Measurements from ENCODE around the gene UBLCP1.
"Not testable (repeated sequence)": the region's sequence is repeated elsewhere in the genome, so short reads cannot be mapped to it uniquely, and the experiment has no call there.

UBLCP1 gene

GRCh38 chr5:159220206-159220605, 42.9 kb upstream of the UBLCP1 start:
- no peak for DNase-seq (ENCODE audit: low read depth)
- no peak overlapping the region for H3K4me3 ChIP-seq (ENCODE audit: low read depth, low read length)
- no peak for TF ChIP-seq CTCF (IDR thresholded peaks at IDR 0.05; ENCODE audit: control insufficient read depth, extremely low read depth, insufficient read depth)

GRCh38 chr5:159223469-159223868, 39.6 kb upstream of the UBLCP1 start:
- no peak for TF ChIP-seq CTCF (IDR thresholded peaks at IDR 0.05; ENCODE audit: control insufficient read depth, extremely low read depth, insufficient read depth)
- DNase-seq (ENCODE audit: low read depth): no peak

GRCh38 chr5:159224471-159224870, 38.6 kb upstream of the UBLCP1 start:
- DNase-seq (ENCODE audit: low read depth): no peak
- TF ChIP-seq CTCF (IDR thresholded peaks at IDR 0.05; ENCODE audit: control insufficient read depth, extremely low read depth, insufficient read depth): no peak
- no peak overlapping the region for H3K4me3 ChIP-seq (ENCODE audit: low read depth, low read length)

More at GRCh38 chr5:159223469-159223868, 39.6 kb upstream of the UBLCP1 start:
- H3K4me3 ChIP-seq (ENCODE audit: low read depth, low read length): no peak overlapping the region

GRCh38 chr5:159226451-159226850, 36.6 kb upstream of the UBLCP1 start:
- H3K4me3 ChIP-seq (ENCODE audit: low read depth, low read length): no peak overlapping the region
- TF ChIP-seq CTCF (IDR thresholded peaks at IDR 0.05; ENCODE audit: control insufficient read depth, extremely low read depth, insufficient read depth): no peak
- no peak for DNase-seq (ENCODE audit: low read depth)

GRCh38 chr5:159227452-159227851, 35.6 kb upstream of the UBLCP1 start:
- no peak for TF ChIP-seq CTCF (IDR thresholded peaks at IDR 0.05; ENCODE audit: control insufficient read depth, extremely low read depth, insufficient read depth)
- H3K4me3 ChIP-seq (ENCODE audit: low read depth, low read length): no peak overlapping the region
- DNase-seq (ENCODE audit: low read depth): no peak

- DNase-seq (ENCODE audit: low read depth); H3K4me3 ChIP-seq (ENCODE audit: low read depth, low read length): not testable (repeated sequence)
Observed at GRCh38 chr5:159228097-159228496, 35.0 kb upstream of the UBLCP1 start.

GRCh38 chr5:159230657-159231056, 32.4 kb upstream of the UBLCP1 start:
- no peak overlapping the region for H3K4me3 ChIP-seq (ENCODE audit: low read depth, low read length)
- TF ChIP-seq CTCF (IDR thresholded peaks at IDR 0.05; ENCODE audit: control insufficient read depth, extremely low read depth, insufficient read depth): no peak
- DNase-seq (ENCODE audit: low read depth): no peak
